HG03571 (cell line): ENCODE data around the gene FARSB.
"Not testable (repeated sequence)": the region's sequence is repeated elsewhere in the genome, so short reads cannot be mapped to it uniquely, and the experiment has no call there.

ENCODE experiments used
- ATAC-seq: cut with Tn5 transposase; IDR thresholded peaks from one replicate; pipeline ENCODE4 v1.9.1; 2021; ENCODE audit not compliant: unreplicated experiment

FARSB gene

DNA sequence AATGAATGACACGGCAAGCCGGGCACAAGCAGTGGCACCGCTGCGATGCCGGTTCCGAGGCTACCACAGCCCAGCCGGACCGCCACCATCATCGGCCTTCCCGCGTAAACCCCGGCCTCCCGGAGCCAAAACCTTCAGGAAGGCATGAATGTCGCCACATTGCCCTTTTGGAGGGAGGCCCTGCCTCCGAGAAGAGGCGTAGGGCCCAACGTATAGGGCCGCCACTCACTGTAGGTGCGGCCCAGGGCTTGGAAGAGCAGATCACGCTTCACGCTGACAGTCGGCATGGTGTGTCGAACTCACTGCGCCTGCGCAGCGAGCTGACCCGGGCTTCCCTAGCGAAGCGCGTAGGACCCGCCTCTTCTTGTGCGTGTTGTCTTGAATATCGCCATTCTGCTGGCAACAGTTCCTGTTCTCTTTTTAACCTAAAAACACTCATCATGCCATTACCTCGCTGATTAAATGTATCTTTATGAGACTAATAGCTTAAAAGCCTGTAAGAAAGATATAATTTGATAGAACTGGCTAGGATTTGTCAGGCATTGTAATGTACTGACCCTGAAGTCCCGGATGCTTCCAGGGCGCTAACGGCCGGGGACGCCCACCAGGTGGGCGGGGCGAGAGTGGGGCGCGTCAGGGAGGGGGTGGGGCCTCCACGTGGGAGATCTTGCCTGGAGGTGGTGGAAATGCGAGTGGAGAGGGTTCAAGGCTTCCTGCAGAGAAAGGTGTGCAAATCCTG is at the start of gene FARSB:
FARSB (minus strand) TSS at position 306 of the 739 bp plus-strand sequence; CDS start at position 287, 19 bp downstream.
- peak; percentile 92 for ATAC-seq

DNA sequence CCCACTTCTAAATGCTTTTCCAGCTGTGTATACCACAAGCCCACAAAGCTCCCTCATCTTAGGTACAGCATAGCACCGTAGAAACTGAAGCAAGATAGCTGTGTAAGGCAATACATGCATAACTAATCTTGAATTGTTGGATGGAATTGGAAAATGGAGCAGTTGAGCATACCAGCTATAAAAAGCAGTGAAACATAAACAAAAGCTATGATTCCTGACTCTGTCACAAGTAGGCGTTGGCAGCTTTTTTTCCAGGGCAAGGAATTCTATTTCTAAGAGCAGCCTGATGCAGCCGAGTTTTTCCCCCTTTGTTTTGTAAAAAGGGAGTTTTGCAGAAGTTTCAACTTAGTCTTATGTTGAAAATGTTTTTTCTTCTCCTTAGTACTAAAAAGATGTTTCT is 48.0 kb upstream of the FARSB start:
- ATAC-seq: no peak

DNA sequence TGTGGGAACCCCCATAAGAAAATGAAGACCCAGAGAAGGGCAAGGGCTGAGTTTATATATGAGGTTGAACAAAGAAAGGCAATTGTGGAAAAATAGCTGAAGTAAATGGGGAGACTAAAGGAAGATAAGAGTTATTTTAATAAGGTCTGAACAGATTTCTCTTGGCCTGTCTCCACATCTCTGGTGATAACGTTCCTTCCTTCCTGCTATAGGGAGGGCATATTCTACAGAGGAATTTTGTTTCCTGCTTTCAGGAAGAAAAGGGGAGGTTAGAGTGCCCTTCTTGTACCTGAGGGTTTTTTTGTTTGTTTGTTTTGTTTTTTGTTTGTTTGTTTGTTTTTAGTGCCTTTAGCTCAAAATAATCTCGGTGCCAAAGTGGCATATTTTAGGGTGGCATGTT is 47.2 kb upstream of the FARSB start:
- no peak for ATAC-seq

DNA sequence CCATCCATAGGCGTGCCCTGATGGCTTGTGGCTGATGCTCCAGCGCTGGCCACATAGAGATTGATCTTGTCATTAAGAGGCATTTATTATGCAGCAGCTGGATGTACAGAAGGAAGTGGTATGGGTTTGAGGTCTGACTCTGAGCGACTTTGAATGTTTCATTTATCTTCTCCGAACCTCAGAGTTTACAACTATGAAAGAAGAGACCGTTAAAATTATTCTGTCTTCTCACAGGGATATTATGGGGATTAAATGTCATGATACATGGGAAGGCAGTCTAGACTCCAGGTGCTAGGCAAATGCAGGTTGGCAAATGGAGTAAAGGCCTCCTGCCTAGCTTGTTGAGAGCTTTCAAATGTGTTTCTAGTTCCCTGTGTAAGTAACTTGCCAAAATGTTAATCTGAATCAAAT is 45.8 kb upstream of the FARSB start:
- ATAC-seq: no peak

DNA sequence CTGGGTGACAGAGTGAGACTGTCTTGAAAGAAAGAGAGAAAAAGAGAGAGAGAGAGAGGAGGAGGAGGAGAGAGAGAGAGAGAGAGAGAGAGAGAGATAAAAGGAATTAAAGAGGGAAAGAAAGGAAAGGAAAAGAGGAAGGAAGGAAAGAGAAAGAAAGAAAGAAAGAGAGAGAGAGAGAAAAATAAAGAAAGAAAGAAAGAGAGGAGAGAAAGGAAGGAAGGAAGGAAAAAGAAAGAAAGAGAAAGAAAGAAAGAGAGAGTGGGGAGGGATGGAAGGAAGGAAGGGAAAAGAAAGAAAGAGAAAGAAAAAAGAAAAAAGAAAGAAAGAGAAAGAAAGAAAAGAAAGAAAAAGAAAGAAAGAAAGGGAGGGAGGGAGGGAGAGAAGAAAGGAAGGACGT is 45.3 kb upstream of the FARSB start:
- ATAC-seq: no peak

DNA sequence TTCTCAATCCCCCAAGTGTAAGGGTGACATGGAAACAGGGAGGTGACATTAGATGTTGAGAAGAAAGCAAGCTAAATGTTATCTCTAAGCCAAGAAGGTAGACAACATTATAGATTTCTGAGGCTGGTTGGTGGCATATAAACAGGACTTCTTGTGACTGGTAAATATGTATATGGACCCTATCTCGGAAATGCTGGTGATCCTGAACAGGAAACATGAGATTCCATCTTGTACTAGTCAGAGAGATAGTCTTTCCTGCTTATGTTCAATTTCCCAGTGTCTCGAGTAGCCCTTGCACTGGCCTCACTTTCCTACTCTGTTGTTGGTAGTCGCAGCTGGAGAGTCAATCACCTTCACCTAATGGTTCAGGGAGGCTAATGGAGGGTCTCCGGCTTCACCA is 42.4 kb upstream of the FARSB start:
- no peak for ATAC-seq

DNA sequence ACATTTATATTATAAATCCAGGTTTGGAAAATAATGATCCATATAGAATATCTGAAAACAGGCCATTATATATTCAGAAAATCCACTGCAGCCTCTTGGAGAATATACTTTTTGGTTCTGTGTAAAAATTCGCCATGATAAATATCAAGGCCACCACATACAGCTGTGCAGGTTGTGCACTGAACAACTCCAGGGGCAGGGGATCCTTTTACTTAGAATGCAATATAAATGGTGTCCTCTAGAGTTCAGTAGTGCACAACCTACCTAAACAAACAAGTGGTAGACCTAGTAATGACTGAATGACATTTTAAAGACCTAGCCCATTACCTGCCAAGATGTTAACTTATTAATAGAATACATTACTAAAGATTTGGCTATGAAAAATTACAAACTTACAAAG is 37.9 kb upstream of the FARSB start:
- ATAC-seq: no peak

DNA sequence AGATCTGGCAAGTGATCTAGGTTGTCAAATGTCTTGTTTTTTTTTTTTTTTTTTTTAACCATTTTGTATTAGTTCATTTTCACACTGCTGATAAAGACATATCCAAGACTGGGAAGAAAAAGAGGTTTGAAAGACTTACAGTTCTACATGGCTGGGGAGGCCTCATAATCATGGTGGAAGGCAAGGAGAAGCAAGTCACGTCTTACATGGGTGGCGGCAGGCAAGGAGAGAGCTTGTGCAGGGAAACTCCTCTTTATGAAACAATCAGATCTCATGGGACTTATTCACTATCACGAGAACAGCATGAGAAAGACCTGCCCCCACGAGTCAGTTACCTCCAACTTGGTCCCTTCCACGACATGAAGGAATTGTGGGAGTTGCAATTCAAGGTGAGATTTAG is 37.5 kb upstream of the FARSB start:
- not testable (repeated sequence) for ATAC-seq

DNA sequence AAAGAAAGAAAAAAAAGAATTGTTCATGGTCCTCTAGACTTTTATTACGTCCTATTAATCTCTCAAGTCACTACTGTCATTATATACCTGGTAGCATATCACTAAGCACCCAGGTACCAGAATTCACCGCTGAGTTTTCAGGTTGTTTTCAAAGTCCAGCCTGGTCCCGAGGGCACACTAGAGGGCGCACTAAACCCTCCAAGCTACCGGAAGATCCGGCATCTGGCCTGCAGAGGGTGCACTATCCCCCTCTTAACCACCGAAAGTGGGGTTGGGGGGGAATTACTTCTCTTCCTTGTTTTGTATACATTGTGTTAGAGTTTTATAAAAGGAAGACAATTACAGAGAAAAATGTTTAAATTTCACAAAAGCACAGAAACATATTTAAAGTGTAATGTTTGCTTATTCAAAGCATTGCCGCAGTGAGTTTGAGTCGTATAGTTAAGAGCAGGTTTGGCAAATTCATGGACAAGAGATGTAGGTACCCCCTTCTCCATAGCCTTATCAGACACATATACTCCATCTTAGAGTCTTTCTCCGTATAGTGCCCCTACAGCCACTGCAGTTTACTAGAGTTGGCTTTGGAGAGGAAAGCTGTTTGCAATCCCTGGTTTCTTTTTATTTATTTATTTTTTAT is 34.8 kb upstream of the FARSB start:
- ATAC-seq: peak; percentile 96

DNA sequence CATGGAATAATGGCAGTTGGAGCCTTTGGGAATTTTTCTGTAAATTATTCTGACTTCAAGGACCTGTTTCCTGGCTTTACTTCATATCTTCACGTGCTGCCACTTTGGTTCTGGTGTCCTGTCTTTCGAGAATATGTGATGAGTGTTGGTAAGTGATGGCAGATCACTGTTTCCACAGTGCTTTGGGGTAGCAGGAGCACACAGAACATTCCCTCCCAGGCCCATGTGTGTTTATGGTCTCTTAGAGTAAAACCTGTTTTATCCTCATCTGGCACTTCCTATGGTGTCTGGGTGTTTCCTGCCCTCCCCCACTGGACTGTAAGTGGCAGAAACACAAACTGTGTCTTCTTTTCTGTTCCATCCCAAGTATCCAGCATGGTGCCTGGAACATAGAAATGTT is 33.4 kb upstream of the FARSB start:
- no peak for ATAC-seq

DNA sequence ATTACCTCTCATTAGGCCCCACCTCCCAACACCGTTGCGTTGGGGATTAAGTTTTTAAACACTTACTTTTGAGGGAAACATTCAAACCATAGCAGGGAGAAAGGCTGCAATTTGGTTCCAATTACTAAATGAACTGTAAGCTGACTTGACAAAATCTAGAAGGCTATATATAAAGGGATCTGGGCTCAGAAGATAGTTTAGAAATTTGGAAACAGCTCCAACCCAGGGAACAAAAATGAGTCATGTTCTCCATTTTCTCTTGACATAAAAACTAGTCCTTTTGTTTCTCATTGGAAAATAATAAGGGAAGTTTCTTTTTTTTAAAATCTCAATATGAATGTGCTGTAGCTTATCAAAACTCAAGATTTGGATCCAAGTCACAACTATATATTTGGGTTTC is 33.0 kb upstream of the FARSB start:
- ATAC-seq: no peak

DNA sequence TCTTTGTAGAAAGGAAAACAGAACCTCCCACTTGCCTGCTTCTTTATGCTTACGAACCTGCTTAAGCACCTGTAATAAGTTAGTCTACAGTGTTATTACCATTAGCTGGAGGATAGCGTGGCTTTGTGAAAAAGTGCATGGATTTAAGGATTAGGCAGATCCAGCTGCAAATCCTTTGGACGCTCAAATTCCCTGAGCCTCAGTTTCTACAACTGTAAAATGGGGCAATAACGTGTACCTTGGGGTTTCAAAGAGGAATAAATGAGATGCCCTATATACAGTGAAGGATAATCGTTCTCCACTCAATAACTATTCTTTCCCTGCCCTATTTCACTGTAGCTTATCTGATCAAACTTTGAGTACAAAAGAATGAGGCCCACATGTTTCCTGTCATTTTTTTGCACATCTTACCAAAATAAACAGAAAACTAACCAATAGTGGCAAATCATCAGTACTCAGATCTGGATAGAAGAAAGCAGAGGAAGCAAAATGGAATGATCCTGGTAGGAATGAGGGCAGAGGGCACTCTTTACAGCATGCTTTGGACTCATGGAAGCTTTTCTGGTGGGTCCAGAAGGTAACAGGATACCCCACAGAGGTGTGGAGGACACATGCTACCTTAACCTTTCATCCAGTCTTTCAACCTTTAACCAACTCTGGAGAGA is 30.3 kb upstream of the FARSB start:
- no peak for ATAC-seq

DNA sequence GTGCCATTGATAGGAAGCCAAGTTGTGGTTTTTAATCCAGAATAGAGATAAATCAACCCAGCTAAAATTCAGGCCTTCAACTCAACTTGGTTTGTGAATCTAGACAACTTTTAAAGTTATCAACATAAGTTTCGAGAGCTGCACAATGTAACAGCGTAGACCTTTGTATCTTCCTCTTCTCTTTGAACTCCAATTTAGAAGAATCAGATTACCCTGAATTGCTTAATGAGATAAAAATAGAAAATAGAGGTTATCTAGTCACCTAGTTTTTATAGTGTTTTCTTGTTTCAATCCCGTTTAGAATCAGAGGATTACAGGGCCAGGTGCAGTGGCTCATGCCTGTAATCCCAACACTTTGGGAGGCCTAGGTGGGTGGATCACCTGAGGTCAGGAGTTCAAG is 27.9 kb upstream of the FARSB start:
- no peak for ATAC-seq

DNA sequence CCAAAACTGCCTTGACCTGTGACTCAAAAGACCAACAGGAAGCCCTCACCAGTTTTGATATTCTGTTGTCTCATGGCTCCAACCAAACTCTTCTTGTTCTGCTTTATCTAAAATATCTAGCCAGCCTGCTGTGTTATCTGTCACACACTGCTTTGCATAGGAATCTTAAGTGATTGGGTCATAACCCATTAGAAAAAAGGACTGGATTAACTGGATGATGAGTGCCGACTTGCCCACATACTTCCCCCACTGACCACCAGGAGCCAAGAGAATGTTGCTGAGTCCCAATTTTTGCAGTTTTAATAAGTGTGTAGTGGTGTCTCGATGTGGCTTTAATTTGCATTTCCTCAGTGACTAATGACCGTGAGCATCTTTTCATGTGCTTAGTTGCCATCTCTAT is 22.1 kb upstream of the FARSB start:
- ATAC-seq: no peak

DNA sequence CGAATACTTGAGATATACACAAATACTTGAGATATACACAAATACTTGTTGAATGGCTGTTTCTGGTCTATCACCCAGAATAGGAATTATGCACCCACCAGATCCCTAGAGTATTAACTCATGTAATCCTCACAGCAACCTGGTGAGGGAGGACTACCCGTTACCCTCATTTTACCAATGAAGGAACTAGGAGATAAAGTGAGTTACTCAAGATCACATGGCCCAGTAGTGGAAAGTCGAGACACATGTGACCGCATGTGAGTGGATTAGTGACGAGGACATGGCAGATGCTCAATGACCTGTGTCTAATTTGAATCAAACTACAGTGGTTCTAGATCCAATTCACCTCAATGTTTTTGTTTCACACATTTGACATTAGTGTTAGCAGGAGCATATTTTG is 18.0 kb upstream of the FARSB start:
- no peak for ATAC-seq

DNA sequence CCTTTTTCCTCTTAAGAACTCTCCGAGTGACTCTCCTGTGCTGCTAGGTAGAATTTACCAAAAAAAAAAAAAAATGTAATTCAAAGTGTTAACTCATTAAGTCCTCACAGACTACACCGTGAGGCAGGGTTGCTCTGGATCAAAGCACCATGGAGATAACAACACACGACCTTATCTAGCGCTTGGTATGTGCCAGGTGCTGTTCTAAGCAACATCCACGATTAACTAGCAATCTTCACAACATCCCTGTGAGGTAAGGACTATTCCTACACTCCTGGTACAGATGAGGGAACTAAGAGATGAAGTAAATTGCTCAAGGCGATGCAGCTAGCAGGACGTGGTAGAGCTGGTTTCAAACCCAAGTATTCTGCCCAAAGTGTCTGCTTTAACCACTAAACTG is 17.4 kb upstream of the FARSB start:
- no peak for ATAC-seq

DNA sequence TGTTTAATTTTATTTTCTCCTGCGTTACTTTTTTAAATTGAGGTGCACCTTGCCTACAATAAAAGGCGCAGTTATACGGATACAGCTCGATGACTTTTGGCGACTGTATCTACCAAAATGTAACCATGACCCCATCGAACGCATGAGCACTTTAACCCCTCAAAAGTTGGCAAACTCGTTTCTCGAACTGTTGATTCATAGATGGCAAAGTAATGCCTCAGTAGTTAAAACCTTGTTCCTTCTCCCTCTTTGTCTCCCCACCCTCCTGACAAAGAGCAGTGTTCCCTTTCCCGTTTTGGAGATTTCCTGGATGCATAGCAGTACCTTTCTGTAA is 16.1 kb upstream of the FARSB start:
- ATAC-seq: no peak

DNA sequence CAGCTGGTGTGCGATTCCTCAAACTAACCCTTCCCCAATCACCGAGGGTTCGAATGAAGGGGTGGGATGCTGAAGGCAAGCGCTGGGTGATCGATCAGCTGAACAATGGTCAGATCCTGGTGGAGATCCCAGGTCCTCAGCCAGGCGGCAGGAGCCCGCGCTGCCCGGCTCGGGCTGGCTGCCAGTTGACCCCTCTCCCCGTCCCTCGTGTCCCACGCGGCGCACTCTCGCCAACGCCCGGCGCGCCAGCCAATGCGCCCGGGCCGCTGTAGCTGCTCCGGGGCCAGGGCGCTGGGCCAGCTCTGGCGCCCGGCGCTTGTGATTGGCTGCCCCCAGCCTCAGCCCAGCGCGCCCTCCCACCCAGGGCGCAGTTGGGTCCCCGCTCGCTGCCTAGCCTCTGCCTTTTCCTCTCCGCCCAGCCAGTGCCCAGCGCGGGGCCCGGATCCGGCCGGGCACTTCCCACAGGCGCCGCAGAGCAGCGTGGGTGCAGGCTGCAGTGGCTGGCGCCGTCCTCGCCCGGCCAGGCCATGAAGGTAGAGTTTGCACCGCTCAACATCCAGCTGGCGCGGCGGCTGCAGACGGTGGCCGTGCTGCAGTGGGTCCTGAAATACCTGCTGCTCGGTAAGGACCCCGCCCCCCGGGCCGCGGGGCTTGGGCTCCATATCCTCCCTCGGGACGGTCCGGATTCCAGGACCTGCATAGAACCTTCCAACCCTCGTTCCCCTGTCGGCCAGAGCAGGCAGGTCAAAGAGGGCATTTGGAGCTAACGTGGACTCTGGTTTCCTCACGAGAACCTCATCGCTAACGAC is 15.6 kb upstream of the FARSB start, which contains the start of gene MOGAT1:
MOGAT1 (plus strand) TSS at position 400 of the 809 bp plus-strand sequence; CDS start at position 528, 128 bp downstream.
- ATAC-seq: no peak

DNA sequence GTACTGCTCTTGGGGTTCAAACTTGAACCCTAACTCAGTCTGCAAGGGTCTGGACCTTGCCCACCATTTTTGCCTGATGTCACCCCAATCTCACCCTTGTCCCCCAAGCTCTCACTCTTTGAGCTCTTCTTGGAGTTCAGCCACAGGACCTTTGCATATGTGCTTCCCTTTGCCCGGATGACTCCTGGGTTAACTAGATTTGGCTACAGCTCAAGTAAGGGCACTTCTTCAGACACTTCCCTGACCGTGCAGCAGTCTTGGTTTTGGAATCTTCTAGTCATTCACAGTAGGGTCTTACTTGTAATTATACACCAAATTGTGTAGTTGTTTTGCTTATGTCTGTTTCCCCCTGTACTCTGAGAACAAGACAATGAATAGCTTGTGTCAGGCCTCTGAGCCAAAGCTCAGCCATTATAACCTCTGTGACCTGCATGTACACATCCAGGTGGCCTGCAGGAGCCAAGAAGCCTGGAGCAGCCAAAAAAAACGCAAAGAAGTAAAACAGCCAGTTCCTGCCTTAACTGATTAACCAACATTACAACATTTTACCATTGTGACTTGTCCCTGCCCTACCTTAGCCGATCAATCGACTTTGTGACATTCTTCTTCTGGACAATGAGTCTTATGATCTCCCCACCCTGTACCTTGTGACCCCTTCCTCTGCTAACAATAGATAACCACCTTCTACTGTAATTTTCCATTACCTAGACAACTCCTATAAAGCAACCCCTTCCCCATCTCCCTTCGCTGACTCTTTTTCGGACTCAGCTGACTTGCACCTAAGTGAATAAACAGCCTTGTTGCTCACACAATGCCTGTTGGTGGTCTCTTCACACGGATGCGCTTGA is 14.5 kb upstream of the FARSB start:
- no peak for ATAC-seq

DNA sequence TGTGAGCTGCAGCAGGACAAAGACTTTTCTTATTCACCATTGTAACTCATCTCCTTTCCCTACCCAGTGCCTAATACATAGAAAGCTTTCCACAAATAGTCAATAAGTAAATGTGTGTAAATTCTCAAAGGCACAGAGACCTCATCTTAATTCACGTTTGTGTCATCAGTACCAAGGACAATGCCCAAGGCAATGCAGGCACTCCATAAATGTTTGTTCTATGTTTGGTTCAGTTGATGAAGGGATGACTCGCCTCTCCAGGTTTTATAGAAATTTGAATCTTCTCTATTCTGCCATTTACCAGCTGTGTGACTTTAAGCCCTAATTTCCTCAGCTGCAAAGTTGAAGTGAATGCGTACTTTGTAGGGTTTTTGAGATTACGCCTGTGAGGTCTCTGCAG is 13.5 kb upstream of the FARSB start:
- ATAC-seq: no peak
